Measurements from ENCODE around the gene TMEM185B. TPM values are rescaled to one million over a fixed set of nuclear protein-coding genes. Genes with fewer than 3 reads are reported as not detected.
A peak's percentile ranks its signal among the peaks of the same experiment; 100 is the strongest.

The TMEM185B gene
- total RNA-seq, 1 donor from 2014 or later = 23.0 TPM

DNA sequence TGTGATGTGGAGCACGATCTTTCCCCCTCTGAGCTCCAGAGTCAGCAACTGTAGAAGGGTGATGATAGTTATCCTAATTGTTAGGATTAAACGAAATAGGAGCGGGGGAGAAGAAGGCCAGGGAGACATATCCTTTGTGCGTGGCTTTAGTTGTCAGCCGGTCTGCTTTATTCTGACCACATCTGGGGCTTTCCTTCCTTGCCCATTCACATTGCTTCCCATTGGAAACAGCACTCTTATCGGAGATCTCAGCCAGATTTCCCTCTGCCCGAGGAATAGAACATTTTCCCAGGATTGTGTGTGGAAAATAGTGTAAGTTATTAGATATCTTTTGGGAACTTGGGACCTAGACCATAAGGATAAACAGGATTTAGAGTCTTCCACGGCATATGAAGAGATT lies 31.0 kb upstream of the TMEM185B start:
- Mint-ChIP-seq H3K27ac (no peak overlapping the region), H3K9me3 (no peaks in the 10 kb centered on the region), H3K4me3 (peak overlapping the region; percentile 96), H3K36me3 (peaks cover 20% of the 10 kb centered on the region), H3K27me3 (peaks cover 13% of the 10 kb centered on the region), H3K4me1 (ENCODE audit: unreplicated experiment) (peaks cover 36% of the 10 kb centered on the region)
- TF ChIP-seq, protein P1, sequence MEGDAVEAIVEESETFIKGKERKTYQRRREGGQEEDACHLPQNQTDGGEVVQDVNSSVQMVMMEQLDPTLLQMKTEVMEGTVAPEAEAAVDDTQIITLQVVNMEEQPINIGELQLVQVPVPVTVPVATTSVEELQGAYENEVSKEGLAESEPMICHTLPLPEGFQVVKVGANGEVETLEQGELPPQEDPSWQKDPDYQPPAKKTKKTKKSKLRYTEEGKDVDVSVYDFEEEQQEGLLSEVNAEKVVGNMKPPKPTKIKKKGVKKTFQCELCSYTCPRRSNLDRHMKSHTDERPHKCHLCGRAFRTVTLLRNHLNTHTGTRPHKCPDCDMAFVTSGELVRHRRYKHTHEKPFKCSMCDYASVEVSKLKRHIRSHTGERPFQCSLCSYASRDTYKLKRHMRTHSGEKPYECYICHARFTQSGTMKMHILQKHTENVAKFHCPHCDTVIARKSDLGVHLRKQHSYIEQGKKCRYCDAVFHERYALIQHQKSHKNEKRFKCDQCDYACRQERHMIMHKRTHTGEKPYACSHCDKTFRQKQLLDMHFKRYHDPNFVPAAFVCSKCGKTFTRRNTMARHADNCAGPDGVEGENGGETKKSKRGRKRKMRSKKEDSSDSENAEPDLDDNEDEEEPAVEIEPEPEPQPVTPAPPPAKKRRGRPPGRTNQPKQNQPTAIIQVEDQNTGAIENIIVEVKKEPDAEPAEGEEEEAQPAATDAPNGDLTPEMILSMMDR (conservative IDR thresholded peaks at IDR 0.05) = no peak
- DNase-seq (ENCODE audit: extremely low spot score, unreplicated experiment) = no peak

DNA sequence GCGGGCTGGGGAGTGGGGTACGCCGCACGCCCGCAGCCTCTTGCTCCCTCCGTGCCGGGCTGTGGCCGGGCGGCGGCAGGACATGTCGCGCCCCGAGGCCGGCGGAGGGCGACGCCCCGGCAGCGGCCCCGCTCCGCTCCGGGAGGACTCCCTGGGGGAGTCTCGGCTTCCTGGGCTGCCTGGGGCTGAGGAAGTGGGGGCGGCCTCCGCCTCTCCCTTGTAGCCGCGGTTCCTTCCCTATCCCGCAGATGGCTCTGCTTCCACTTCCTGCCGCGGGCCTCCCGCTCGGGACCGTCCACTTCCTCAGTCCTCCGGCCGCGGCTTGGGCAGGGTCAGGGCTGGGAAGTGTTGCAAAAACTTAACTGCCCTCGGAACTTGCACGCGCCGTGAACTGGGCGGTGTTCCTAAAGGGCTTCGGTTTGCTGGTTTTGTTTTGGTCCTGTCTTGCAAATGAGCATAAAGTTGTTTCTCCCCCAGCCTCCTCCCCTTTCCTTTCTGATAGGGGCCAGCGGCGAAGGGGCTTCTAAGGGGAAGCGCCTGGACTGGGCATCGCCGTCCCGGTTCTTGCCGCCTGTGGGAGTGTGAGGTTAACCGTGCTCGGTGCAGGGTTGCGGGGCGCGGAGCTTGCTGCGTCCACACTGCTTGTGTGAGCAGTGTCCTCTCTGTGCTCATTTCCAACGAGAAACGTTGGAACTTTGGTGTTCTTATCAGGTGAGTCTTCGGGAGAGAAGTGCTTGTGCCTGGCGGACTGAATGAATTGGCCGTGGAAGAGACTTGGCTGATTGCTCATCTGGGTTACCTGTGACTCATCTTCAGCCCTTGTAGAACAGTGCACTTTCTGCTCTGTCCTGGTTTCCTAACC lies 30.1 kb upstream of the TMEM185B start:
- TF ChIP-seq, protein P1 (conservative IDR thresholded peaks at IDR 0.05) = peak; percentile 57
- peak; percentile 83 for DNase-seq (ENCODE audit: extremely low spot score, unreplicated experiment)
- H3K36me3 Mint-ChIP-seq = peaks cover 15% of the 10 kb centered on the region
- H3K4me1 Mint-ChIP-seq (ENCODE audit: unreplicated experiment) = peaks cover 38% of the 10 kb centered on the region
- H3K27me3 Mint-ChIP-seq = peaks cover 13% of the 10 kb centered on the region
- H3K4me3 Mint-ChIP-seq = peak overlapping the region; percentile 96
- peak overlapping the region; percentile 83 for H3K27ac Mint-ChIP-seq
- H3K9me3 Mint-ChIP-seq = no peaks in the 10 kb centered on the region

DNA sequence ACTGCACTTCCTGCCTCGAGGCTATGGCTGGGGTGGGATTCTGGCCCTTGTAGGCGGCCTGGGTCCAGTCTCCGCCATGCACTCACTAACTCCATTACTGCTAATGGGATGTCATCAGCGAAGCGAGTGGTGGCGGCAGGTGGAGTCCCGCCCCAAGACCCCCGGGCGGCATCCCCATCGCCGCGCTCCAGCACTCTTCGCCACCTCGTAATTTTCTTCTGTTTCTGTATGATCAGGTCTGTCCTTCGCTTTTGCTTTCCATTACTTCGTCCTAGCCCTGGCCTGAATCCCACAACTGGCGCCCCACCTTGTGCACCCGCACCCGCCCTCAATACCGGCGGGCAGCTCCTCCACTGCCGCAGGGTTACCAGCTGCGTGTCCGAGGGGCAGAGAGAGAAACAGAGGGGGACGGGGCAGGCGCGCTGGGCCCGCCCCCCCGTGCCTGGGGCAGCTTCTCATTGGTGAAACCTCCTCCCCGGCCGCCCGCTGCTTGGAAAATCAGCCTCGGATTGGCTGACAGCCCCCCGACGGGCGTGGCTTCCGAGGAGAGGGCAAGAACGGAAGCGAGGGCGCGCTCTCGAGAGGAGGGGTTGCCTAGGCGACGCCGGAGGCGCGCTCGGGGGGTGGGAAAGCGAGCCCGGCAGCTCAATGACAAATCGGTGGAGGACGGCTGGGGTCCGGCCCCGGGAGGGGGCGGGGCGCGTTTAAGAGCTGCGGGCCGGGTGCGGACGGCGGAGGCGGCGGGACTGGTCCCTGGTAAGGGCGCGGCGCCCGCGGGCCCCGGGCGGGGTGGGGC lies 29.2 kb upstream of the TMEM185B start, which contains the start of gene RALB:
TSS of gene RALB (plus strand) at position 628 of the 796 bp plus-strand sequence. CDS start 25,813 bp downstream, outside the sequence.
- TF ChIP-seq, protein P1 (conservative IDR thresholded peaks at IDR 0.05) = no peak
- peak within 1 kb of the TSS; percentile 98 for H3K4me3 Mint-ChIP-seq
- H3K27me3 Mint-ChIP-seq = peaks cover 13% of the 10 kb centered on the region
- H3K36me3 Mint-ChIP-seq = peaks cover 9% of the 10 kb centered on the region
- peak; percentile 99 for DNase-seq (ENCODE audit: extremely low spot score, unreplicated experiment)
- peak within 1 kb of the TSS; percentile 83 for H3K27ac Mint-ChIP-seq
- H3K9me3 Mint-ChIP-seq = no peaks in the 10 kb centered on the region
- peaks cover 38% of the 10 kb centered on the region for H3K4me1 Mint-ChIP-seq (ENCODE audit: unreplicated experiment)

DNA sequence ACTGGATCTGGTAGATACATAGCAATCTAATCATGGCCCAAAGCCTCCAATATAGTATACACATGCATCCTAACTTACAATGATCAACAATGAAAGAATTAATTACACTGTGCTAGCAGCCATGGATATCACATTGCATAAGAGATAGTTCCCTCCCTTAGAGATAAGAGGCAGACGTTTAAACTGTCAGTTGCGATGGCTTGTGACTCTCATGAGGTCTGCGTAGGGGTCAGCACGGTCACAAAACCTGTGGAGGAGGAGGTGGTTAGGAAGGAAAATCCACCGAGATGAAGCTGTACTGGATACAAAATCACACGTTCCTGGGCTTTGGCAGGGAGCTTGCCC lies 28.7 kb upstream of the TMEM185B start:
- TF ChIP-seq, protein P1 (conservative IDR thresholded peaks at IDR 0.05) = no peak
- DNase-seq (ENCODE audit: extremely low spot score, unreplicated experiment) = no peak
- Mint-ChIP-seq H3K9me3 (no peaks in the 10 kb centered on the region), H3K4me1 (ENCODE audit: unreplicated experiment) (peaks cover 38% of the 10 kb centered on the region), H3K36me3 (peaks cover 9% of the 10 kb centered on the region), H3K27me3 (peaks cover 13% of the 10 kb centered on the region), H3K4me3 (peak overlapping the region; percentile 98), H3K27ac (peak overlapping the region; percentile 68)

DNA sequence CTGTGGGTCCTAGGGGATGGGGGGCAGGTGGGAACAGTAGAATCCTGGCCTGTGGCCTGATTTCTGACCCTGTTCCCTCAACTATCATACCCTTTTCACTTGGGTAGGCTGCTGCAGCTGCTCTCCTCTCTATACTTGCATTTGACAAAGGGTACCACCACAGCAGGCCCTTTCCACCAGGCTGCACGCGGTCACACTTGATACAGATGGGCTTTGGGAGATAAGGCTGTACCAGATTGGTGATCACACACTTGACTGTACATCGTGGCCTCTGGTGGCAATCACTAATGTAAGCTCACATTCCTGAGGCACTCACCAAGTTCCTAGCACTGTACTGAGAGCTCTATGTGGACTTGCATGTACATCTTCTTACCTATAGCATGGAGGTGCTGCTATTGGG lies 27.9 kb upstream of the TMEM185B start:
- TF ChIP-seq, protein P1 (conservative IDR thresholded peaks at IDR 0.05) = no peak
- Mint-ChIP-seq H3K27ac (no peak overlapping the region), H3K4me1 (ENCODE audit: unreplicated experiment) (peaks cover 44% of the 10 kb centered on the region), H3K27me3 (peaks cover 13% of the 10 kb centered on the region), H3K36me3 (peaks cover 8% of the 10 kb centered on the region), H3K9me3 (no peaks in the 10 kb centered on the region), H3K4me3 (no peak overlapping the region)
- DNase-seq (ENCODE audit: extremely low spot score, unreplicated experiment) = no peak
